HEK293 (cell line): ENCODE data around the gene HTR1D.

Experiments used
- MEIS1 ChIP-seq: sonication (generic); formaldehyde crosslinking; IDR thresholded peaks from 2 replicates; pipeline ENCODE4 v1.8.1; 2022; ENCODE audit warnings: missing genetic modification reagents, mild to moderate bottlenecking, borderline replicate concordance
- ZNF211 ChIP-seq: fragments of 450-650 bp; formaldehyde crosslinking; IDR thresholded peaks from 2 replicates; pipeline ENCODE4 v1.5.1; 2016; ENCODE audit warnings: low read depth, missing biosample characterization, missing genetic modification characterization
- ZNF324 ChIP-seq: fragments of 450-650 bp; formaldehyde crosslinking; IDR thresholded peaks from 2 replicates; pipeline ENCODE4 v1.5.1; 2016; ENCODE audit warnings: missing biosample characterization, missing genetic modification characterization

HTR1D gene

DNA sequence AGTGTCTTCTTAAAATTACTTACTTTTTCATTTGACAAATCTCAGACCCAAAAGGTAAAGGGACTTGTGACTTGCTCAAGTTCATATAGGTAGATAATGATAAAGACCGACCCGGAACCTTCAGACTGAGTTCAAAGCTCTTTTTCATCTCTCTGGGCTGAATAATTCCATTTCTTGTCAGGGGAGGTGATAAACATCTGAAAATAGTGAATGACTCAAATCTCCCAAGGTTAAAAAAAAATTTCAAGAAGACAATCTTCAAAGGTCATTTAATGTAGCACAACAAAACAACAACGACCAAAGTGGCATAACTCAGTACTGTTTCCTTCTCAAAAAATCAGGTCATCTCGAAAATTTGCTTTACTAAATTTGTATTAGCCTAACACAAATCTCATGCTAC is 69.2 kb downstream of the HTR1D start (continued):
- no peak for TF ChIP-seq ZNF211 (tag by site-specific recombination)
- no peak for TF ChIP-seq ZNF324
- TF ChIP-seq MEIS1 (CRISPR knock-in tag): no peak
